Measurements from ENCODE around the gene DBI.
A peak's percentile ranks its signal among the peaks of the same experiment; 100 is the strongest.

DBI gene

DNA sequence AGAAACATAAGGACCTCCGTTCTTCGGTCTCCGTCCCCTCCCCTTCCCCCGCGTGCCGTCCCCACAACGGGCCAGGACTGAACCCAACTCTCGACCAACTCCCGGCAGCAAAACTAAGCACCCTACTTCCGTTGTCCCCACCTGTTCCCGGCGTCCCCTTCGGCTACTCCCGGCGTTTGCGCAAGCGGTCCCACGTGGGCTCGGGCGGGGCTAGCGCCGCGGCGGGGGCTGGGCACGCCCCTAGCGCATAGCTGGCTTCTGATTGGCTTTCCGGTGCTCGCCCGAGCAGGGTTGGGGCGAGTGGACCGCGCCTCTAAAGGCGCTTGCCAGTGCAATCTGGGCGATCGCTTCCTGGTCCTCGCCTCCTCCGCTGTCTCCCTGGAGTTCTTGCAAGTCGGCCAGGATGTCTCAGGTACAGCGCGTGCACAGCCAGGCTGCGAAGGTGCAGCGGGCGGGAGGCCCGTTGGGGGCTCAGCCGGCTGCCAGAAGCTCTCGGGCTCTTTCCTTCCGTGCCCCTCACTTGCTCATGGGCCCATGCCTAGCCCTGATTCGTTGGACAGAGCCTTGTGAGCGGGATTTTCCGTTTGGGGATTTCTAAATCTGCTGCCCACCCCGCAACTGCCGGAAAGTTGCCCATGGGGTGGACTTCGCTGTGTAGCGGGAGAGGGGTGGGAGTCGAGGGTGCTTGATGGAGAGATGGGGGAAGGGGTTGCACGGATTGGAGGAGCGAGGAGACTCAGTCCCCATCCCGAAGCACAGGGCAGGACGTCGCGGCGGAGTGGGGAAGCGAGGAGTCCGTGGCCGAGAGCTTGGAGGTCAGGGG lies at the start of gene DBI, which contains the start of gene C2orf76:
TSS of gene DBI (plus strand) at position 329 of the 823 bp plus-strand sequence. CDS start at position 404, 75 bp downstream.
TSS of gene C2orf76 (minus strand) at position 186 of the 823 bp plus-strand sequence. CDS start 26,875 bp downstream, outside the sequence.
- peak; percentile 93 for DNase-seq (ENCODE audit: low spot score)

DNA sequence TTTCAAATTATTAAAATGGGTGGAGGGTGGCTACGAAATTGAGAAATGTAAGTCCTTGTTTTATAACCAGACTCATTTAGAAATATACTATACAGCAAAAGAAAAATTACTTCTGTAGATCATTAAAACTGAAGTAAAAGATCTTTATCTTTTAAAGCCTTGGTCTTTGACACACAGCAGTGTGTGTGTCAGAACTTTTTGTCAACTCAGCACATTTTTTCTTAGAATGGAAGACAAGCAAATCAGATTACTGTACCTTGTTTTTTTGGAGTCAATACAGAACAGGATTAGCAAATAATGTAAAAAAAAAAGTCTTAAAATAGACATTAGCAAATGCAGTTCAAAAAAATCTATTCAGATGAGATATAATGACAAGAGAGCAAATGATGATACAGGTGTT lies 49.2 kb upstream of the DBI start:
- no peak for DNase-seq (ENCODE audit: low spot score)

GRCh38 chr2:119319593-119319992 lies 47.2 kb upstream of the DBI start:
- no peak for DNase-seq (ENCODE audit: low spot score)

GRCh38 chr2:119323459-119323858 lies 43.3 kb upstream of the DBI start:
- no peak for DNase-seq (ENCODE audit: low spot score)

DNA sequence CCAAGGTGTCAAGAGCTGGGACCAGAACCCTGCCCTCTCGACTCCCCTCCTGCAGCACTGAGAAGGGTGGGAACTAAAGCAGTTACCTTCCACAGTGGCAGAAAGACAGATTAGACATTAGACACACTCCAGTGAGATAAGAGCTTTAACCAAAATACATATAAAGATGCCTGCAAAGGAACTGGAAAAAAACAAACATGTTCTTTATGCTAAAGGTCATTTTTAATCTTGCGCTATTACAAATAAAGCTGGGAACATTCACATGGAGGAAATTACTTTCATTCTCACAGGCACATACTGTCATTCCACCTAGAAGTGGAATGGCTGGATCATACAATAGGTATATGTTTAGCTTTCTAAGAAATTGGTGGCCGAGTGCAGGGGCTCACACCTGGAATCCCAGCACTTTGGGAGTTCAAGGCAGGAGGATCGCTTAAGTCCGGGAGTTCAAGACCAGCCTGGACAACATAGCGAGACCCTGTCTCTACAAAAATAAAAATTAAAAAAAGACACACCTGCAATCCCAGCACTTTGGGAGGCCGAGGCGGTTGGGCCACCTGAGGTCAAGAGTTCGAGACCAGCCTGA lies 42.0 kb upstream of the DBI start:
- DNase-seq (ENCODE audit: low spot score) = no peak

DNA sequence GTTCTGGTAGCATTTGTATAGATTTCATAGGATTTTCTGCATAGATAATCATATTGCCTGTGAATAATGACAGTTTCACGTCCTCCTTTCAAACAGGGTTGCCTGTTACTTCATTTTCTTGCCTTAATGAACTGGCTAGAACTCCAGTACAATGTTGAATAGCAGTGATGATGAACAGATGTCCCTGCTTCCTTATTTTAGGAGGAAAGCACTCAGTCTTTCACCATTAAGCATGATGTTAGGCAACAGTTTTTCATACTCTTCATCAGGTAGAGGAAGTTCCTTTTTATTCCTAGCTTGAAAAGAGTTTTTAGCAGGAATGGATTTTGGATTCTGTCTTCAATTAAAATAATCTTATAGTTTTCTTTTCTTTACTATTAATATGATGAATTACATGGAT lies 39.8 kb upstream of the DBI start:
- no peak for DNase-seq (ENCODE audit: low spot score)

GRCh38 chr2:119327431-119327830 lies 39.3 kb upstream of the DBI start:
- DNase-seq (ENCODE audit: low spot score) = no peak

DNA sequence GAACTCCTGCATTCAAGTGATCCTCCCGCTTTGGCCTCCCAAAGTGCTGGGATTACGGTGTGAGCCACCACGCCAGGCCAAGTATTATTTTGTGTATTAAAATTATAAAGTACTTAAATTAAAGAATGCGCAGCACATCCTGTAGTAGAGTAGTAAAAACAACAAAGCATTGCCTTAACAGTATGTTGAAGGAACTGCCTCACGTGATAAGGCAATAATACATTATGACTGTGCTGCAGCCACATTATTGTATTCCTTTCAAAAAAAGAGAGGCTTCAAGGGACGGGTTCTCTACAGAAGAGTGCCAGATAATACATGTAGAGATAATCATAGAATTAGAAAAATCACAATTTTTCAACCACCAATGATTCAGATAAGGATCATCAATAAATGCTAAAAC lies 33.8 kb upstream of the DBI start:
- no peak for DNase-seq (ENCODE audit: low spot score)

DNA sequence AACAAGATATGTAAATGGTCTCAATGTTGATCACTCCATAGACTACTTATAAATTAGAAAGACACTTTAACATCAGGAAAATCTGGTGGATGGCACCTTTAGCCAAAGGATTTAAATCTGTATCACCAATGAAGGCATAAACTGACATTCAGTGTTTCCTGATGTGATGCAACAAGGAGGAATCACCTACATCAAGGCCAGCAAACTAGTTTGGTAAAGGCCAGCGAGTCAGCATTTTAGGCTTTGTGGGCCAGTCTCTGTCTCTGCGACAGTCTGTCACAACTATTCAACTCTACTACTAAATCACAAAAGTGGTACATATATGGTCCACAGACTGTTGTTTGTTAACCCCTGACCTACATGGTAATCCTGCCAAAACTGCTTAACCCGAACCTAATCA lies 33.4 kb upstream of the DBI start:
- no peak for DNase-seq (ENCODE audit: low spot score)

- DNase-seq (ENCODE audit: low spot score) = no peak
Measured at GRCh38 chr2:119333833-119334232, 32.9 kb upstream of the DBI start.

GRCh38 chr2:119337749-119338148 lies 29.0 kb upstream of the DBI start:
- DNase-seq (ENCODE audit: low spot score) = no peak

GRCh38 chr2:119338272-119338671 lies 28.5 kb upstream of the DBI start:
- DNase-seq (ENCODE audit: low spot score) = no peak

- DNase-seq (ENCODE audit: low spot score) = no peak
Measured at GRCh38 chr2:119338826-119339561, 27.8 kb upstream of the DBI start.

GRCh38 chr2:119339562-119339923 lies 27.2 kb upstream of the DBI start:
- no peak for DNase-seq (ENCODE audit: low spot score)

DNA sequence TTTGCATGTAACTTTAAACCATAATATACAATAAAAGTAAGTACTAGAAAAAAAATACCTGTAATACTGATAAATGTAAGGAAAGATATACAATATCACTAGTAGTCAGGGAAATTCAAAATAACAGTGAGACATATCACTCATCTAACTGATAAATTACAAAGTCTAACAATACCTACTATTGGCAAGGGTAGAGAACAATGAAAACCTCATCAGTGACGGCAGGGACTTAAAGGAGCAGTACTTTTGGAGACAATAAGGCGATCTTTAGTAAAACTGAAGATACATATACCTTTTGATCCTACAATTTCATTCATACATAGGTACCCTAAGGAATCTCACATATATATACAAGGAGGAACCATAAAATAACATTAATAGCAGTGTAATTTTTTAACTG lies 25.1 kb upstream of the DBI start:
- DNase-seq (ENCODE audit: low spot score) = no peak

DNA sequence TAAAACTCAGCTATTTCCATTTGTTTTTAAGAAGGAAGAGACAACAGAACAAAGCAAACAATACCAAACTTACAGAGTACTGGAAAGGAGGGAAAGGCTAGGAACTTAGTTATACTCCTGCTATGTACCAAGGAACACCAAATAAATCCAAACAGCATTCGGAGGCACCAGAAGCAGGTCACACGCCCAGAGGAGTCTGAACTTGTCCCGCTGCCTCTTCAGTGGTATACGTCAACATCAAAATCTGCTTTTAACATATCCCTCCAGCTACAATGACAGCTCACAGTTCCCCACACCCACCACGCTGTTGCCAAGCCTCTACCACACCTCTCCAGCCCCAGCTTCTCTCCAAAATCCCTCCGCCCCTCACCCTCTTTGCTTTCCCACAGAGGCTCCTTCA lies 17.5 kb upstream of the DBI start:
- DNase-seq (ENCODE audit: low spot score) = no peak

DNA sequence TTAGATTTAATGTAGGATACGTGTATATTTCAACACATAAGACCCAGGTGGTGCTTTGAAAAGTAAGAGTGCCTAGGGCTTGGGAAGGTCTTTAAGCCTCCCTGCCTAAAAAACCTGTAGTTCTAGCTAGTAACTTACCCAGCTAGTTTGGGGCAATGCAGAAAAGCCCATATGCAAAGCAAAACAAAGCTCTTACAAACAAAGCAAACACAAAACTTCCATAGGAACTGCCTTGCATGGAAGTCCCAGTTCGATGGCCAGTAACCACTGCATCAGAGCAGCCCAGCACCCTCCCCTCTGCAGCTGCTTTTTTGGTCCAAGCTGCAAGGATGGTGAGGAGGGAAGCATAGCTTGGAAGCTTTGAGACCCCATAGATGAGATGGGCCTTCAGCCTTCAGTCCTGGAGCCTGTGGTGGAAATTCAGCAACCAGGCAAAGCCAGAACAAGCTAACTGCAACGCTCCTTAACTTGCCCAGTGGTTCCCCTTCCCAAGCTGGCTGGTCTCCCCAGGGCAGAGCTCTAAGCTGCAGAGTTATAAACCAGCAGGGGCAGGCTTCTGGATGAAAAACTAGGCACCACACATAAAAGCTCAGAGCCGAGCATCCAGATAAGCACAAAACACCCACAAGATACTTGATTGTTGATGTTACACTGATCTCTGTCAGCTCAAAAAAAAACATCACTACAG lies 16.3 kb upstream of the DBI start:
- no peak for DNase-seq (ENCODE audit: low spot score)

GRCh38 chr2:119352357-119352756 lies 14.4 kb upstream of the DBI start:
- no peak for DNase-seq (ENCODE audit: low spot score)

- no peak for DNase-seq (ENCODE audit: low spot score)
Measured at GRCh38 chr2:119354860-119355259, 11.9 kb upstream of the DBI start.

GRCh38 chr2:119359774-119360173 lies 7.0 kb upstream of the DBI start:
- no peak for DNase-seq (ENCODE audit: low spot score)

DNA sequence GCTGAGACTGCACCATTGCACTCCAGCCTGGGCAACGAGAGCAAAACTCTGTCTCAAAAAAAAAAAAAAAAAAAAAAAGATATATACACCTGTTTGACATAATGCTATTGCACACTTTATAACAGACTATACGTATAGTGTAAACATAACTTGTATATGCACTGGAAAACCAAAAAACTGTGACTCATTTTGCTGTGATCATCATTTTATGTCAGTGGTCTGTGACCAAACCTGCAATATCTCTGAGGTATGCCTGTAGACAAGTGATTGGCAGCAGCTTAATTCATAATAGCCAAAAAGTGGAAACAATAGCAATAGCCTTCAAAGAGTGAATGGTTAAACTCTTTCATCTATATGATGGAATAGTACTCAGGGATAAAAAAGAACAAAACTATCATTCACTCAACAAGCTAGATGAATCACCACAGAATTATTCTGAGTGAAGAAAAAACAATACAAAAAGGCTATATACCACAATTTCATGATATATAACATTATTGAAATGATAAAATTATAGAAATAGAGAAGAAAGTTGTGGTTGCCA lies 6.3 kb upstream of the DBI start:
- DNase-seq (ENCODE audit: low spot score) = no peak

- no peak for DNase-seq (ENCODE audit: low spot score)
Measured at GRCh38 chr2:119364798-119365197, 2.0 kb upstream of the DBI start.
